Stimulated activated CD8-positive, alpha-beta memory T cell treated with anti-CD3 and anti-CD28 coated beads, Interleukin-12 subunit alpha, Interleukin-12 subunit beta, amount 100 ng/mL, for 4 hours (primary cell): Measurements from ENCODE around the gene CD1E.
"Not testable (repeated sequence)": the region's sequence is repeated elsewhere in the genome, so short reads cannot be mapped to it uniquely, and the experiment has no call there.

Experiments
- DNase-seq: peaks from one replicate; pipeline ENCODE4 v3.0.0-alpha.2; 2020; ENCODE audit warnings: low read depth

CD1E gene

DNA sequence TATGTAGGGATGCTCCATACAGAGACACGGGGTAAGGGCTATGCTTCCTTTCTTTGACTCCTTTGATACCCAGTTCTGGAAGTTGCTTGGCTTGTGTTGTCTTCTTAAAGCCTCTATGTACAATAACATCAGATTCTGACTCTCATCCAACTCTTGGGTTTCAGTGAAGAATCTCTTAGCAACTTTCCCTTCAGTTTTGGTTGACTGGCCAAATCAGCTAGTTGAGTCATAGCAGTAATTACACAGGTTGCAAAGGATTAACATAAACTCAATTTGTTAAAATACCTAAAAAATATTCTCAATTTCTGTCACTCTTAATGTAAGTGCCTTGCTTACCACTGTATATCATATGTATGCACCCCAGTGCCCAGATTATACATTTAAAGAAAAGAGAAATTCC, 9.2 kb downstream of the CD1E start:
- no peak for DNase-seq

DNA sequence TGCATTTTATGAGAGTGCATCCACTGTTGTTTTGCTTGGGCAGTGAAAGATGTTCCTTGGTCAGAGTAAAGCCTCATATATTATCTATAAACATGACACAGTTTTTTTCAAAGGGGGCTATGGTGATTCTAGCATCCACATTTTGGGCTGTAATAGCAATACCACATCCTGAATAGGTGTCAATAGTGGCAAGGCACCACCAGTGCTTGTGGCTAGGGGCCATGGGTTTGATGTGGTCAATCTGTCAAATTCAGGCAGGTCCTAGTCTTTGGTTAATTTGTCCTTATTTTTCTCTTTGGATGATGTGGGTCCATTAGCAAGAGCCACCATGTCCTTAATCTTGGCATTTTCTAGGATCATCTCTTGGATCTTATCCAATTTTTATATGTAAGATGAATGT, 13.1 kb downstream of the CD1E start:
- no peak for DNase-seq

DNA sequence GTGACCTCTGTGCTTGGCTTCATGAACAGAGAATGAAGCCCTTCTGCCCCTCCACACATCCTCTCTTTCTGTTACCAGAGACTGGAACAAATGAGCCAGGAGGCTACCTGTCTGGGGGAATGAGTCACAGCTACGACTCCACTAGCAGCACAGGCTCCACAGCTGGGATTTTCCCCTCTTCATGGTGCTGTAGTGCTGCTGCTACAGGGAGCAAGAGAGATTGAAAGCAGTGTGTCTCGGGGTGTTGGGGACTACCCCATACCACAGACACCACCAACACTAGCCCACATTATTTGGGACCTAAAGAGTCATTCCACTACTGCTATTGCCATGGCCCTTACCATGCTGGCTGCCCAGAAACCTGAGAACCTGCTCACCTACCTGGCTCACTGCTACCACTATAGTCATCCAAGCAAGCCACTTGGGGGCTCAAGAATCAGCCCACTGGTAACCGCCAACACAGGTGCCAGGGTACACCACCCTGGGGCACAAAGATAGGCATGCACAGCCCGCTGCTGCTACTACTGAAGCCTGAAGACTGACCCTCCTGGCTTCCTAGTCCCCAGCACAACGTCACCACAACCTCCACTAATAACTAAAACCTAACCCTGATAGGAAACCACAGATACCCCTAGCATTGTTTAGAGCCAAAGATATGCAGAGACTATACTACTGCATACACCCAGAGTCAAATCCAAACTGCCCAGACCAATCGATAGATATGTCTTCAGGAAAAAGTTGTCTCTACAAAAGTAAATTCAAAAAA, 17.7 kb downstream of the CD1E start:
- no peak for DNase-seq

DNA sequence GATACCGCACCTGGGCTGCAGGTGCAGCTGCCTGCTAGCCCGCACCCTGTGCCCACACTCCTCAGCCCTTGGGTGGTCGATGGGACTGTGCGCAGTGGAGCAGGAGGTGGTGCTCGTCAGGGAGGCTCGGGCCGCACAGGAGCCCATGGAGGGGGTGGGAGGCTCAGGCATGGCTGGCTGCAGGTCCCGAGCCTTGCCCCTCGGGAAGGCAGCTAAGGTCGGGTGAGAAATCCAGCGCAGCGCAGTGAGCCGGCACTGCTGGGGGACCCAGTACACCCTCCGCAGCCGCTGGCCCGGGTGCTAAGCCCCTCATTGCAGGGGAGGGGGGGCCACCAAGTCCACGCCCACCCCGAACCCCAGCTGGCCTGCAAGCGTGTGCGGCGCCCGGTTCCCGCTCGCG, 20.4 kb downstream of the CD1E start:
- not testable (repeated sequence) for DNase-seq

DNA sequence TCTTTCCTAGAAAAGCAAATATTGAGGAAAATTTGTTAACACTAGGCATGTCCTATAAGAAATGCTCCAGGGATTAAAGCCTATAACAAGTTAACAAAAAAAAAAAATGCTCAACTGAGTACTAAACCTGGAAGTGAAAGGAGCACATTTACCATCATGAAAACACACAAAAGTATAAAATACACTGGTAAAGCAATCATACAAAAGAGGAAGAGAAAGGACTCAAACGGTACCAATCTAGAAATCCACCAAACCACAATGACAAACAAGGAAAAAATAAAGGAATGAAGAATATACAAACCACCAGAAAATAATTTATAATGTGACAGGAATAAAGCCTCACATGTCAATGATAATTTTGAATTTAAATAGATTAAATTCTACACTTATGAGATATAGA, 21.2 kb downstream of the CD1E start:
- no peak for DNase-seq

DNA sequence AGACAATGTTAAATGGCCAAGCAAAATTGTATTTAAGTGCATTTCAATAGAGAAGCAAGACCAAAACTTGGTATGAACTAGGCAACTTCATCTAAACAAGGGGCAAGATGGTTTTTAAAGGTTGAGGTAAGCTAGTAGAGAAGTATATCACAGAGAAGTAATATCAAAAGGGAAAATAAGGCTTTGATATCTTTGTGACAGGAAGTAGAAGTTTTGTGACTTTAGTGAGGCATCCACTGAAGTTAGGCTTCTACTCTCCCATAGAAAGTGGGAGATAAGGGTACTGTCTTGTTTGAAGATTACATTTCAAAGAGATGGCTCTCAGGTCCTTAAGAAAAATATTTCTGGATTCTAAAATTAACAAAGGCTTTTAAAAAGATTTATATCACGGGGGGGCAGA, 36.6 kb downstream of the CD1E start:
- DNase-seq: no peak

DNA sequence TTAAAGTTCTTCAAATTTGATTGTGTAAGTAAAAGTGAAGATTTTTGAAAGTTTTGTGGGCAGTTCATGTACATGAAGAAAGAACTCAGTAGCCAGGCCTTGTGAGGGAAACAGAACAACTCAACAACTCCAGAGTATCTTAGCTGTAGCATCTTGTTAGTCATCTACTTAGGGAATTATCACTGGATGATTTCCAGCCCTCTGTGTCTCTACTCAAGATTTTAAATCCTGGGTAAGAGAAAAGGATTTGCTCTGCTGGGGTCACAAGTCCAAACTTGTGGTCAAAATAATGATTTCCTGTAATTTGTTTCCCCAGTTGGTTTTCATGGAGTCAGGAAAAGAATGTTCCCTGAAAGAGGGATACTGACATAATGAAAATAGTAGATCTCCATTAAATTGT, 37.4 kb downstream of the CD1E start:
- DNase-seq: no peak

DNA sequence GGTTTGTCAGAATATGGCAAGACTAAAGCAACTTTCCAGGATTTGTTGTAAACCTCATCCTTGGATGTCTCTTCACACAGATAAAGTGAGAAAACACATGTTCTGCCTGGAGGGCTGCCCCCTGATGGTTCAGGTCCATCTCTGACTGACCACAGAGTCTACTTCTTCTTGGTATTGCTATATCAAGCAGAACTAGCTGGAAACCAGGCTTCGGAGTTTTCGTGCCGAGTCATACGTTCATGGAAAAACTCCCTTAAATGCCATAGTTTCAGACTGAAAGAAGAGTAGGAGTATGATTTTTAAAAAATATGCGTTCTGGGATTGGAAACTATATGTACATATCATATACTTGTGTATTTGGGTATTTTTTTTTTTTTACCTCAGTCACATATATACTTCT, 39.8 kb downstream of the CD1E start:
- DNase-seq: no peak

DNA sequence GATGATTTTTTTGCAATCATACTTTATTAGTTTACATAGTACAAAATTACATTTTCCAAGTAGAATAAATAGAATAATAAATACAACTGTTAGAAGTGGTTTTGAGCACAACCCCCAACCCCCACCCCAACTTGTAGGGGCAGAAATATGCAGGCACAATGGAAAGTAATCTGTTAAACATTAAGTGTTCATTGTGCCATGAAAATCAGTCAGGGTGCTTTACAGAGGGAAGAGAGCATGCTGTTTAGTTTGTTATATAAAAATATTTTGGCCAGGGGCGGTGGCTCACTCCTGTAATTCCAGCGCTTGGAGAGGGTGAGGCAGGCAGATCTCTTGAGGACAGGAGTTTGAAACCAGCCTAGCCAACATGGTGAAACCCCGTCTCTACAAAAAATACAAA, 43.0 kb downstream of the CD1E start:
- DNase-seq: no peak

DNA sequence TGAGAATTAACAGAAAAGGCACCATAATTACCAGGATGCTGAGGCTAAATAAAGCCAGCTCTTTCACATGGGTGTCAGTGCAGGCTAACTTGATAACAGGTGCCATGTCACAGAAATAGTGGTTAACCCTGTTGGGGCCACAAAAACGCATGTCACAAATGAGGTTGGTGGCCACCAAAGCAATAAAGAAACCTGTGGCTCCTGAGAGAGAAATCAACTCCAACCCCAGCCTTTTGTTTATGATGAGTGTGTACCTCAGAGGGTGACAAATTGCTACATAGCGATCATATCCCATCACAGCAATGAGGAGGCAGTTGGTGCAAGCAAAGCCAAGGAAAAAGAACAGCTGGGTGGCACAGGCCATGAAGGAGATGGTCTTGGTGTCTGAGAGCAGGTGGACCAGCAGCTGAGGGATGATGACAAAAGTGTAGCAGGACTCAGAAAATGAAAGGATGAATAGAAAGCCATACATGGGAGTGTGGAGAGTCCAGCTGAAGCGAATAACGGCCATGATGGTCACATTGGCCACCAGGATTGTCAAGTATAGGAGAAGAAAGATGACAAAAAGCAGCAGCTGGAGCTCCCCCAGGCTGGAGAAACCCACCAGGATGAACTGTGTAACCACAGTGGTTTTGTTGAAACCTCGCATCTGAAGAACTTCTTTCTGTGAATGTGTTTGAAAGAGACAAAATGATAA, 45.3 kb downstream of the CD1E start, which contains the start of gene OR10T2:
Gene OR10T2 (minus strand): TSS at position 649 of the 697 bp plus-strand sequence. CDS start 0 bp downstream, at position 649.
- DNase-seq: no peak

DNA sequence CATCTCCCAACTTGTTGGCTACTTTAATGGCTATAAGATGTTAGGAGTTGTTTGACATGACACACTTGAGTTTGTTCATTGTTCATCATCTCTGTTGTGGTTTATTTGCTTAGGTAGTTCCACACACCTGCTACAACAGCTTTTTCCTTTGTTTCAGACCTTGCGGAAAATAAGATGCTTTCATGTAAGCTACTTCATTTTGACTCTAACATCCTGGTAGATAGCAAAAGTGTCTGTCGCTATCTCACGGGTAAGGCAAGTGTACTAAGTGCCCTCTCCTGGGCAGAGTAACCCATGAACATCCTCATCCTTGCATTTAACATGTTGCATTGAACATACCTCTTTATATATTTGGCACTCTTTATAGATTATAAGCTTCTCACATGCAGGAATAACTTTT, 47.2 kb downstream of the CD1E start:
- DNase-seq: no peak

DNA sequence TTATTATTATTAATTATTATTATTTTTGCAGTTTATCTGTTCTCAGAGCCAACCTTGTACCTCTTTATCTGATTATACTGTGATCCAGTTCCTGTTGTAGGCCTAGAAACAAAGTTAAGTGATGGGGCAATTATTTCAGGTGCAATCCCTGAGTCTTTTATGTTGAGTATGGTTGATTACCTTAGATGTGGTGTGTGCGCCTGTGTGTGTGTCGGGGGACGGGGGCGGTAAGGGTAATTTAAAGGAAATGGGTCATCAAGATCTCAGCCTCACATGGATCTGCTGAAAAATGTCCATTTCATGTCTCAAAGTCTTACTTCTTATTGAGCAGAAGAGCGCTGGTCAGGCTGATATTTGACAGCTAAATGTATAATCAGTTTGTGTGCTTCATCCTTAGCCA, 53.4 kb downstream of the CD1E start:
- DNase-seq: no peak
